ENCODE data around the gene ZBTB45.
A peak's percentile ranks its signal among the peaks of the same experiment; 100 is the strongest.
"Not testable (repeated sequence)": the region's sequence is repeated elsewhere in the genome, so short reads cannot be mapped to it uniquely, and the experiment has no call there.

ZBTB45 gene

DNA sequence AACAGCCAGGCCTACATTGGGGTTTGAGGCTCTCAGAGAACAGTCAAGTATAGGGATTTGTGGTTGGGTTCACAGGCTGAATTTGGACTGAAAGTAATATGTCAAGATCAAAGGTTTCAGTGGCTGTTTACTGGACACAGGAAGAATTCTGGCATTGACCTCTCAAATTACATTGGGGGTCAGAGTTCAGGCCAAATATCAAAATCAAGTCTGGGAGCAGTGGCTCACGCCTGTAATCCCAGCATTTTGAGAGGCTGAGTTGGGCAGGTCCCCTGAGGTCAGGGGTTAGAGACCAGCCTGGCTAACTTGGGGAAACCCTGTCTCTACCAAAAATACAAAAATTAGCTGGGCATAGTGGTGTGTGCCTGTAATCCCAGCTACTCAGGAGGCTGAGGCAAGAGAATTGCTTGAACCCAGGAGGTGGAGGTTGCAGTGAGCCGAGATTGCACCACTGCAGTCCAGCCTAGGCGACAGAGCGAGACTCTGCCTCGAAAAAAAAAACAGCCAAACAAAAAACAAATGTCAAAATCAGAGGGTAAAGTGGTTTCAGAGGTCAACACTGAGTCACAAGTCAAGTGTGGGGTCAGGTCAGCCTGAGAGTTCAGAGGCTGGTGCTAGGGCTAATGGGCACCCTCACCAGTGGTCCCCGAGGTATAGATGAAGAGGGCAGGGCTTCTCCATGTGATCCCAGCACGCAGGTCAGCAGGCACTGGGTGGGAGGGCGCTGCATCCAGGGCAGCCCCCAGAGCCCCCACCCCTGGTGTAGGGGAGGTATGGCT is 9.3 kb downstream of the ZBTB45 start:
- no peak for DNase-seq

DNA sequence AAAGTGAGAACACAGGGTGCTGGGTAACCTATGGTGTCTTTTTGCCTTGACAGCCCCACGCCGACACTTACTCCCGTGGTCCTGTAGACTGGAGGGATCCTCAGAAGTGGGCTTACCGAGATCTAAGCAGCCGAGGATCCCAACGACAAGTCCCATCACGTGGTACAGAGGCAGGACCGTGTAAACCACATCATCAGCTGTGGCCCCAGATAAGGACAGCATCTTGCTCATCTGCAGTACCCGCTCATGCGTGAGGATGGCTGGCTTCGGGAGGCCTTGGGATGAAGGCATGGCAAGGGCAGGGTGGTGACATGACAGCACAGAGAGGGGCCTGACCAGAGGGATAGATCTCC is 9.9 kb downstream of the ZBTB45 start:
- no peak for DNase-seq

DNA sequence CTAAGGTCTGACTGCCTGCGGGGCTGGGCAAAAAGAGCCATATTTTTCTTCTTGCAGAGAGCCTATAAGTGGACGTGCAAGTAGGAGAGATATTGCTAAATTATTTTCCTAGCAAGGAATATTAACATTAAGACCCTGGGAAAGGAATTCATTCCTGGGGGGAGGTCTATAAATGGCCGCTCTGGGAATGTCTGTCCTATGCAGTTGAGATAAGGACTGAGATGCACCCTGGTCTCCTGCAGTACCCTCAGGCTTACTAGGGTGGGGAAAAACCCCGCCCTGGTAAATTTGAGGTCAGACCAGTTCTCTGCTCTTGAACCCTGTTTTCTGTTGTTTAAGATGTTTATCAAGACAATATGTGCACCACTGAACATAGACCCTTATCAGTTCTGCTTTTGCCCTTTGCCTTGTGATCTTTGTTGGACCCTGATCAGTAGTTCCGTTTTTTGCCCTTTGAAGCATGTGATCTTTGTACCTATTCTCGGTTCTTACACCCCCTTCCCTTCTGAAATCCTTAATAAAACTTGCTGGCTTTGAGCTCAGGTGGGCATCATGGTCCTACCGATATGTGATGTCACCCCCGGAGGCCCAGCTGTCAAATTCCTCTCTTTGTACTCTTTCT is 11.9 kb downstream of the ZBTB45 start:
- not testable (repeated sequence) for DNase-seq

DNA sequence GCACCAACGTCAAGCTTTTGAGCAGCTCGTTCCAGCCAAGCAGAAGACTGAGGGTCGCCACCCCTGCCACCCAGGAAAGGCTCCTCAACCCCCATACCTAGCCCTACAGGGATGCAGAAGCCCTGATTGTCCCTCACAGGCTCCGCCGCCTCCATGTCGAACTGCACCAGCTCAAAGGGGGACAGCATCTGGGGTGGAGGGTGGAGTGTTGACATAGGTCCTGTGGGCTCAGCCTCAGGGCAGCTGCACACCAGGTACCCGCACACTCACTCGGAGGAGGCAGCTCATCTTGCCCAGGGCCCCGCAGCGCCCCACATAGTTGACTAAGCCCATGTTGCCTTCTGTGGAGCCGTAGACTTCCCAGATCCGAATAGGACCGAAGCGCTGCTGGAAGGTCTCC is 19.4 kb downstream of the ZBTB45 start:
- no peak for DNase-seq

DNA sequence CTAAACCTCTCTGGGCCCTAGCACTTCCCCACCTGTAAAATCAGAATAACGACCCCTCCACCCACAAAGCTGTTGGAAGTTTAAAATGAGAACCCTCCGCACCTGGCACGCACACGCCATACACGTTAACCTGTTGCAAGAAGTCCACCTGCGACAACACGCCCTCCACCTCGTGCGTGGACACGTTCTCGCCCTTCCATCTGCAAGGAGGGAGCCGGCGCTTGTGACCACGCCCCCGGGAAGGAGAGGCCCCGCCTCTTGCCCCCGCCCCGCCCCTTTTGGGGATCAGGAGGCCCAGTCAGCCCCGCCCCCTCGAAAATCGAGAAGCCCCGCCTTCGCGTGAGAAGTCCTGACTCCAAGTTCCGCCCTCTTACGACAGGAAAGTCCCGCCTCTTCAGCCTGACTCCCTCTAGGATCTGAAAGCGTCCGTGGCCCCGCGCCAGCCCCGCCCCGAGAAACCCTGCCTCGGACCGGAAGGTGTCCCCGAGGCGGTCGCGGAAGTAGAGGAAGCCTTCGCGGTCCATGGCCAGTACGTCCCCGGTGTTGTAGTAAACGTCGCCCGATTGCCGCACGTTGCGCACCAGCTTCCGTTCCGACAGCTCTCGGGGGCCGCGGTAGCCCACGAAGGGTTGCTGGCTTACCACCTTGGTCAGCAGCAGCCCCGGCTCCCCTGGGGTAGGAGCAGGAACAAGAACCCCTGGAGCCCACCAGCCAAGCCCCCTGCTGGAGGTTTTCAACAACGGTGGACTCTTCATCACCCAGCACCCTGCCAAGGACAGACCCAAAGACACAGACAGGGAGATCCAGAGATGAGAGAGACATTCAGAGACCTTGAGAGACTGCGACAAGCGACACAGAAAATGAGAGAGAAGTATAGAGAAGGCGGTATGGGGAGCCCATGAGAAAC is 20.3 kb downstream of the ZBTB45 start:
- DNase-seq = peak; percentile 98

DNA sequence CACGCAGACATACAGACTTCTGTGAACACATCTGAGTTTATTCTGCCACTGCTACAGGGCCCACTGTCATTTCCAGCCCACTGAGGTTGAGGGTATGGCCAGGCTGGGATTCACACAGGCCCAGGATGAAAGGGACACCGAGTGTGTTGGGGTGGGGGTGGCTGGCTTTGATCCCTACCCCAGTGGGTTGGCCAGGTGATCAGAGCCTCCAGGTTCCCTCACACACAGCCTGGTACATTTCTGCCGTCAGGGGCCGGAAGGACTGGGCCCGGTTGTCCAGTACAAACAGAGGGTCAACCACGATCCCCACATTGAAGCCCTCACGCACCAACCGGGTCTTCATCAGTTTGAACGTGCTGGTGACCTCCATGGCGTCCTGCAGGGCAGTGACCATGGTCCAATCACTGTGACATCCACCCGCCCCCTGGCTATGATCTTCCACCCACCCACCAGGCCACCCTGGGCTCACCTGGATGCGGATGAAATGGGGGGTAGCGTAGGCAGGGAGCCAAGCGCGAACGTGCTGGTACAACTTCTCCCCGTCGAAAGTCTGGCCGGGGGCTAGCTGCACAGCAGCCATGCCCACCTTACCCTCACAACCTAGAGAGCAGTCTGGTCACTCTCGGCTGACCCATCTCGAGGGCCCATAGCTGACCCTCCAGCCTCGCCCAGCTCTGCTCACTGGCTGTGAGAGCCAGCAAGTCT is 21.1 kb downstream of the ZBTB45 start:
- DNase-seq = no peak

DNA sequence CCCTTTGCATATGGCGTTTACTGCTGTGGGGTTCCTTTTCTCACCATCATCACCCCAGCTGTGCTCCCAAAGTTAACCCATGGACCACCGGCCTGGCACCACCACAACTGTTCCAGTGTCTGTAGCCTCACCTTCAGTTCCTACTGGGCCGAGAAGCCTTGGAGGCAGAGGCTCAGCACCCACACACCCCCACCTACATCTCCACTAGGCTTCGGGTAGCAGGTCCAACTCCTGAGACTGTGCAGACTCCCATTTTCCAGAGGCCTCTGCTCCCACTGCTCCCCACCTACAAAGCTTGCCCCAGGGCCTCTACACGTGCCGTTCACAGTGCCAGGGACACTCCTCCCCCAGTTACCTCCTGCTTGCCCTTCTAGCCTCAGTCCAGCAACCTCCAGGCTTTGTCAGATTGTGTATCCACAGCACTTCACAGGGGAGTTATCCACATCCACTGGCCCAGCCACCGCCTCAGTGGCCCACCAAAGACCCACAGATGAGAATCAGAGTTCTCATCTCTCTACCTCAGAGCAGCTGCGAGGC is 21.9 kb downstream of the ZBTB45 start:
- no peak for DNase-seq

DNA sequence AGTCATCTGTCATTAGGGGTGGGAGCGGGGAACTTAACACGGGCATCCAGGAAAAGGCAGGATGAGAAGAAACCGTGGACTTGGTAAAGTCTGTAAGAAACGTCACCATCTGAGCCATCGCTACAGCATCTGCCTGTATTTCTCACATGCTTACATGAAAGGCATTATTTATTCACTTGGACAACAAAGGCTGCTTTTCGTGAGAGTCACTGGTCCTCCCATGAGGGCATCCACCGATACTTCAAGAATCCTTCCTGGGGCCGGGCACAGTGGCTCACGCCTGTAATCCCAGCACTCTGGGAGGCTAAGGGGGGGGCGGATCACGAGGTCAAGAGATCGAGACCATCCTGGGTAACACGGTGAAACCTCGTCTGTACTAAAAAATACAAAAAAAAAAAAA is 27.3 kb downstream of the ZBTB45 start:
- no peak for DNase-seq

DNA sequence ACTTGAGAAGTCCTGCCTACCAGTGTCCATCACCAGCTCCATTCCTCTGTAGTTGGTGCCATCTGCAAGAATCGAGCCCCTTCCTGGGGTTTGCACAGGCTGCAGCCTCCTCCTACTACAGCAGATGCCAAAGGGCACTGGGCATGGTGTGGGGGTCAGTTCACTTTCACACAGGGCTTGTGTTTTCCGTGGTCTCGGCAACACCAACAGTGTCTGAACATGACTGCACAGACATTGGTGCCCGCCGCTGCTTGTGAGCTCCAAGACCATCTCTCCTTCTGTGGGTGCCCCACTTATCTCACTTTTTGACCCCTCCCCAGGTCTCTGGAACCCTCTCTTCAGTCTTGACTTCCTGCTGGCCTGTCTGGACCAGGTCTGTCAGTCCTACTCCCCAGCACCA is 28.2 kb downstream of the ZBTB45 start:
- no peak for DNase-seq

DNA sequence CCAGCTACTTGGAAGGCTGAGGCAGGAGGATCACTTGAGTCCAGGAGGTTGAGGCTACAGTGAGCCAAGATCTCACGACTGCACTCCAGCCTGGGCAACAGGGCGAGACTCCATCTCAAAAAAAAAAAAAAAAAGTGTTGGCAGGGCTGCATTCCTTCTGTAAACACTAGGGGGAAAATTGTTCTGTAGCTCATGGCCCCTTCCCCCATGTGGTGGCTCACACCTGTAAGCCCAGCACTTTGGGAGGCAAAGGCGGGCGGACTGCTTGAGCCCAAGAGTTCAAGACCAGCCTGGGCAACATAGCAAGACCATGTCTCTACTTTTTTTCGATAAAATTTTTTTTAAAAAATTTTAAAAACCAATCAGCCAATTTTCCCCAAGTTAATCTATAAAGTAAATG is 35.3 kb downstream of the ZBTB45 start:
- not testable (repeated sequence) for DNase-seq

DNA sequence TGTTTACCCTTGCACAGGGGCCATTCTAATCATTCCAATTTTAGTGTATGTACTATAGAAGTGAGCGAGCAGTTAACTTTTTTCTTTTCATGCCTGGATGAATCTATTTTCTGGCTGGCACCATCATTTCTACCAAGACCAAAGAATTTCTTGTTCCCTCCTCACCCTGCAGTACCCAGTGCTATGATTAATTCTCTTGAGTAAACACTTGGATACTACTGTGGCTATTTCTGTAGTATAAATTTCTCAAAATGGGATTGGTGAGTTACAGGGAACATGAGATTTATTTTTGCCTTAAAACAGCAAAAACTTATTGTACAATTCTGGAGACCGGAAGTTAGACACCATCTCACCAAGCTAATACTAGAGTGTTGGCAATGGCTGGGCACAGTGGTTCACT is 35.8 kb downstream of the ZBTB45 start:
- DNase-seq = no peak

DNA sequence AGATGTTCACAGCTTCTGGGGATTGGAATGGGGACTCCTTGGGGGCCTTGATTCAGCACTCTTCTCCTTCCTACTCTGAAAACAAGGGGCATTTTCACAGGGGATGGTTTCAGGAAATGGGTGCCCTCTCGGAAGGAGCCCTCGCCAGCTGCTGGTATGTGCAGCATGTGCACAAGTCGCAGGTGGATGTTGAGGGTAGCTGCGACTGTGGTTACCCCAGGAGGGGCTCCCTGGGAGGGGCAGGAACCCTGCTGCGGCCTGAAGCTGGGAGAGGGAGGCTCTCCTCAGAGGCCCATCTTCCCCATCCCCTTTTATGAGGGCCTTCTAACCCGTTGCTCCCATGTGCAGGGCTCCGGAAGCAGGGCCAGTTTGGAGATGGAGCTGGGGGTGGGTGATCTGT is 37.2 kb downstream of the ZBTB45 start:
- no peak for DNase-seq

DNA sequence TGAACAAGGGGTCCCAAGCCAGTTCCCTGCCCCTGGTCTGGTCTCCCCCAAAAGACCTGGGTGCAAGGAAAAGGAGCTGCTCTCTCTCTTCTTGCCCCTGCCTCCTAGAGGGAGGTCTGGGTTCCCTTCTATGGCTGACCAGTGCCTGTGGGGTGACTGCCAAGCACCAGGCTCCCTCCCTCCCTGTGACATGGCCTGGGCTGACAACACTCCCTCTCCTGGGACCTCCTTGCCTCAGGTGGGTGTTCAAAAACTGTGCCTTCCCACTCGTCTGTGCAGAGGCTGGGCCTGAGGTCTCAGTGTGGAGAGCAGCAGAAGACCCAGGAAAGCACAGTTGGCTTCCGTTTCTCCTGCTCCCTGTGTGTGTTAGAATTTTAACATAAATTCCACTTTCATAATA is 38.8 kb downstream of the ZBTB45 start:
- no peak for DNase-seq

DNA sequence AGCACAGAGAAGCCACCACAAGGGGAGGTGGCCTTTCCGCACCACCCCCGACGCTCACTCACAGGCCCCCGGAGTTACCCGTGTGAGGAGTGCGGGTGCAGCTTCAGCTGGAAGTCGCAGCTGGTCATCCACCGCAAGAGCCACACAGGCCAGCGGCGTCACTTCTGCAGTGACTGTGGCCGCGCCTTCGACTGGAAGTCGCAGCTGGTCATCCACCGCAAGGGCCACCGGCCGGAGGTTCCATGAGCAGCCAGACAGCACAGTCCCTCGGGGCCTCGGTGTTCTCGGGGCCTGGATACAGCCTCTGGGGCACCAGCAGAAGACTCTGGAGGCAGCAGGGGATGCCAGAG is 39.2 kb downstream of the ZBTB45 start:
- no peak for DNase-seq

DNA sequence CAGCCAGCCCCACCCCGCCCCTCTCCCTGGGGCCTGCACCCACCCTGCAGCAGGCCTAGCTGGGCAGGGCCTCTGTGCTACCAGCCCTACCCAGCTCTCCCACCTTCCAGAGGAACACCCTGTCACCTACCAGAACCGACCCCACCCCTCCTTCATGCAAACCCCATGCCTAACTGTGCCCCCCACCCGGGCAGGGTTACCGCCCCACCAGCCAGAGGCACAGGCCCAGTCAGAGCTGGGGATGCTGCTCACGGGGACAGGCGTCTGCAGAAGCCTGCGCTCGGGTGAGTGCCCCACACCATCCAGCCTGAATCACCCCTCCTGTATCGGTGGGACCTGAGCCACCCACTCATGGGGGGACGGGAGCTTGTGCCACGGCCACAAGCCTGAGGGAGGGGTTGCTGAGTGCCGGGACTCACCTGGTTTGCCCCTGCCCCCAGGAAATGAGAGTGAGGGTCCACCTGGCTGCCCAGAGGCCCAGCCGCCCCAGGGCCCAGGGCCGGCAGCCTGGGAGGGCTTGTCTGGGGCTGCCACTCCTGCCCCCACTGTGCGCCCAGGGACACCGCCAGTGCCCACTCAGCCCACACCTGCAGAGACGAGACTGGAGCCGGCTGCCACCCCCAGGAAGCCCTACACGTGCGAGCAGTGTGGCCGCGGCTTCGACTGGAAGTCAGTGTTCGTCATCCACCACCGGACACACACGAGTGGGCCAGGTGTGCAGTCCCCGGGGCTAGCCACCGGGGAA is 39.7 kb downstream of the ZBTB45 start:
- no peak for DNase-seq

DNA sequence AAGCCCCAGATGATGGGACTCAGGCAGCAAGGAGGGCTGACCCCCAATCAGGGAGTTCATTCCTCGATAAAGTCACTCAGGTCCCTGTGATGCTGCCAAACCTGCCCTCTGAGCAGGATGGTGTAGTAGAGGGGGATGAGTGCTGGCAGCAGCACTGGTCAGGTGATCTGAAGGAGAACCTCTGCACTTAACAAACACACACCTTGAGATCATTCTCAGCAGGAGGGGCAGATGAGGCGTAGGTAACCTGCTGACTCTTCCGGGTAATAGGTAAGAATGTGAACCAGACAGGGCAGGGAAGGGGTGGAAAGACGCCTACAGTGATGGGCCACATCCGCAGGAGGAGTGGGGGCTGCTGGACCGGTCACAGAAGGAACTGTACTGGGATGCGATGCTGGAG is 40.3 kb downstream of the ZBTB45 start:
- no peak for DNase-seq

DNA sequence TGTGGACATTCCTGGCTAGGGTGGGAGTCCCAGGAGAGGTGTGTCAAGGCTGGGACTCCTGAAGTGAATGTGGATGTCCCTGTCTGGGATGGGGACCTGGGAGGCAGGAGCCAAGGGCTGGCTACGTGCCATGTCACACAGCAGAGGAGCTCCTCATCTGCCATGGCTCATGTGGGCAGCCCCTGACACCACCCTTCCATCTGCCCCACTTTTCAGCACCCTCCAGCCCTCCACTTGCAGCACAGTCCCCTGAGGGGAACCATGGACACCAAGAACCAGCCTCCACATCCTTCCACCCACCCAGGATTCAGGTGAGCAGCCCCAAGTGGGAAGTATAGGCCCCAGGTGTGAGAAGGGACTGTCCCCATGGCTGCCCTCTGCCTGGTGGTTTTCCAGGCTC is 41.7 kb downstream of the ZBTB45 start:
- DNase-seq = no peak

DNA sequence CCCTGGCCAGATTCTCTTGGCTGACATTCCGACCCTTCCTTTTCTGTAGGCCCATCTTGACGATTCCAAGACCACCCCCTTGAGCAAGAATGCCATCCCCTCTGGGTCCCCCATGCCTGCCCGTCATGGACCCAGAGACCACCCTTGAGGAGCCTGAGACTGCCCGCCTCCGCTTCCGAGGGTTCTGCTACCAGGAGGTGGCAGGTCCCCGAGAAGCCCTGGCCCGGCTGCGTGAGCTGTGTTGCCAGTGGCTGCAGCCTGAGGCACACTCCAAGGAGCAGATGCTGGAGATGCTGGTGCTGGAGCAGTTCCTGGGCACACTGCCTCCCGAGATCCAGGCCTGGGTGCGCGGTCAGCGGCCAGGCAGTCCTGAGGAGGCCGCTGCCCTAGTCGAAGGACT is 42.5 kb downstream of the ZBTB45 start:
- DNase-seq = no peak

DNA sequence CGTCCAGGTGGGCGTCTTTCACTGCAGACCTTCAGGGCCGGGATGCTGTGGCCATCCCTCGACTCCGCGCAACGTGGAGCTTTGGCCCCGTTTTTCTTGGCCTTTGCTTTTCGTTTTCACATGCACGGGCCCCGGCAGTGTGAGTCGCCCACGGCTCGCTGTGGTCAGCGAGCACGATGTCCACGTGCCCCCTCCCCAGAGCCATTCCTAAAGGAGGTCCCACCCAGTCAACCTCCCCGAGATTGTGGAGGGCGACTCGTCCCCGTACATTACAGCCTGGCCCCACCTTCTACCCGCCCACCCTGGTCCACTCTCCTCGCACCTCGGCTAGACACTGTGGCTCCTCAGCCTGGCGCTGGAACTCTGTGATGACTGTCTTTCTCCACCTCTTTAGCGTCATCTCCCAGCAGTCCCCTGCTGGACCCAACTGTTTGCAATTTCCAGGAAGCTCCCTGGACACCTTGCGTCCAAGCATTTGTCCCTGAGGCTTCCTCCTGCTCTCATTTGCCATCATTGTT is 43.1 kb downstream of the ZBTB45 start:
- no peak for DNase-seq

DNA sequence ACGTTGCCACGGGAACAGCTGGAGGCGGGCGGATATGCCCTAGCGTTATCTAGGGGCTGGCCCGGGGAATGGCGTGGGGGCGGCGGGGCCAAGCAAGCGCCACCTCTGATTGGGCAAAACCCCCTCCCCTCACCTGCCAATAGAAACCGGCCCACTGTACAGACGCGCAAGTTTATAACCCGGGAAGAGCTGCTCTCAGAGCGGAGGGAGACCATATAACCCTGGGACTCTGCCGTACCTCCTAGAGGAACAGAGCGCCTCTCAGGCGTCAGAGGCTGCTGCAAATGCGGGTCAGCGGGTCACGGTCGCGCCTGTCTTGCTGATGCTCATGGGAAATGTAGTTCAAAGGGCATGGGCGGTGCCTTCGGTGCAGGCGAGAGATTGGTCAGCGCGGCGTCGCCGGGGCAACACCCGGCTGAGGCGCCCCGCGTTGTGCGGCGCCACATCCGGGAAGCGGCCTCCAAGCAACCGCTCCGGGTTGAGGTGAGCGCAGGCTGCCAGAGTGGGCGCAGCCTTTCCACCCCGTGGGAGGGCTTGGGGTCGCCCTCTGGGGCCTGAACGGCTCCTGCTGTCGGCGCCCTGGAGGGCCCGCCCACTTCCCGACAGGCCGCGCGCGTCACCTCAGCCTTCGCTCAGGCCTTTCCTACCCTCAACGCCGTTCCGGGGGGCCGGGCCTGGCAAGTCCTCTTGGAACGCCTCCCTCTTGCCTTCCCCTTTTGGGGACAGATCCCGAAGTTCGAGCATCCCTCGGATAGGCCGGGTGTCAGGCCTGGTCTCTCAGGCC is 43.7 kb downstream of the ZBTB45 start, which contains the start of gene ZNF446:
ZNF446 (plus strand) TSS at position 639 of the 784 bp plus-strand sequence. CDS start 867 bp downstream, outside the sequence.
- peak; percentile 93 for DNase-seq

Measured in NCI-H774 (cell line).